Stimulated activated naive CD8-positive, alpha-beta T cell treated with anti-CD3 and anti-CD28 coated beads, Interleukin-15, amount 100 ng/mL, for 72 hours (primary cell): Measurements from ENCODE around the gene RSPH1.

Experiments used
- ATAC-seq: fragments of 150-1000 bp; cut with Tn5 transposase; 2 replicates; pipeline ENCODE4 v1.10.0; 2021; ENCODE audit warnings: mild to moderate bottlenecking, moderate library complexity
- DNase-seq, 2 donors: peaks; one replicate each; pipeline ENCODE4 v3.0.0; 2021 to 2022
- H3K27ac Mint-ChIP-seq, 2 donors: one replicate each; pipeline ENCODE4 v1.8.0; 2022; ENCODE audit warnings: mild to moderate bottlenecking in 2 of 2, mixed read lengths in 2 of 2, moderate library complexity in 2 of 2
- H3K27me3 Mint-ChIP-seq: one replicate; pipeline ENCODE4 v1.8.0; 2022; ENCODE audit warnings: mixed read lengths
- H3K4me1 Mint-ChIP-seq: one replicate; pipeline ENCODE4 v1.8.0; 2022; ENCODE audit warnings: mild to moderate bottlenecking, mixed read lengths
- H3K4me3 Mint-ChIP-seq, 2 donors: one replicate each; pipeline ENCODE4 v1.8.0; 2022; ENCODE audit warnings: mild to moderate bottlenecking in 2 of 2, mixed read lengths in 2 of 2, moderate library complexity in 1 of 2
- H3K9me3 Mint-ChIP-seq, 2 donors: one replicate each; pipeline ENCODE4 v1.8.0; 2022; ENCODE audit warnings: mixed read lengths in 2 of 2

RSPH1 gene

GRCh38 chr21:42489006-42489563, 6.9 kb downstream of the RSPH1 start:
- H3K27me3 Mint-ChIP-seq: peaks cover 32% of the 10 kb centered on the region
- peaks cover 6 to 15% of the 10 kb centered on the region in 2 donors for H3K9me3 Mint-ChIP-seq
- no peak for ATAC-seq
- H3K27ac Mint-ChIP-seq: no peak overlapping the region
- no peak overlapping the region for H3K4me3 Mint-ChIP-seq
- peaks cover 6% of the 10 kb centered on the region for H3K4me1 Mint-ChIP-seq
- DNase-seq: no peak

- no peak for DNase-seq
- H3K27me3 Mint-ChIP-seq: peaks cover 32% of the 10 kb centered on the region
- no peak overlapping the region for H3K27ac Mint-ChIP-seq
- peaks cover 6% of the 10 kb centered on the region for H3K4me1 Mint-ChIP-seq
- no peak overlapping the region for H3K4me3 Mint-ChIP-seq
- no peak for ATAC-seq
- H3K9me3 Mint-ChIP-seq: peaks cover 6 to 15% of the 10 kb centered on the region in 2 donors
These were observed 9.5 kb downstream of the RSPH1 start for GRCh38 chr21:42486531-42486930.

- Mint-ChIP-seq H3K27ac (no peak overlapping the region), H3K4me1 (peaks cover 6% of the 10 kb centered on the region), H3K4me3 (no peak overlapping the region), H3K27me3 (peaks cover 32% of the 10 kb centered on the region), H3K9me3 (peaks cover 6 to 15% of the 10 kb centered on the region in 2 donors)
- no peak for ATAC-seq
- no peak for DNase-seq
These were observed 10.0 kb downstream of the RSPH1 start for GRCh38 chr21:42486072-42486471.

- Mint-ChIP-seq H3K4me3 (no peak overlapping the region), H3K9me3 (peaks cover 6 to 12% of the 10 kb centered on the region in 2 donors), H3K27ac (no peak overlapping the region), H3K4me1 (peaks cover 6% of the 10 kb centered on the region), H3K27me3 (peaks cover 30% of the 10 kb centered on the region)
- ATAC-seq (no peak), DNase-seq (no peak)
These were observed 11.1 kb downstream of the RSPH1 start for GRCh38 chr21:42484966-42485365.

GRCh38 chr21:42481169-42481568, 14.9 kb downstream of the RSPH1 start:
- Mint-ChIP-seq H3K4me3 (no peak overlapping the region), H3K4me1 (no peaks in the 10 kb centered on the region), H3K27ac (no peak overlapping the region), H3K9me3 (no peaks in the 10 kb centered on the region), H3K27me3 (peaks cover 7% of the 10 kb centered on the region)
- ATAC-seq (no peak), DNase-seq (no peak)

GRCh38 chr21:42480736-42481135, 15.3 kb downstream of the RSPH1 start:
- ATAC-seq (no peak), DNase-seq (peak in 1 of 2 donors; percentile 2)
- Mint-ChIP-seq H3K9me3 (no peaks in the 10 kb centered on the region), H3K27me3 (peaks cover 3% of the 10 kb centered on the region), H3K4me3 (no peak overlapping the region), H3K4me1 (no peaks in the 10 kb centered on the region), H3K27ac (no peak overlapping the region)

- H3K27ac Mint-ChIP-seq: no peak overlapping the region
- H3K27me3 Mint-ChIP-seq: no peaks in the 10 kb centered on the region
- peak in 1 of 2 donors; percentile 2 for DNase-seq
- H3K4me1 Mint-ChIP-seq: no peaks in the 10 kb centered on the region
- ATAC-seq: no peak
- no peak overlapping the region for H3K4me3 Mint-ChIP-seq
- no peaks in the 10 kb centered on the region for H3K9me3 Mint-ChIP-seq
These were observed 16.4 kb downstream of the RSPH1 start for GRCh38 chr21:42479582-42479981.

GRCh38 chr21:42478504-42478903, 17.5 kb downstream of the RSPH1 start:
- DNase-seq: no peak
- no peaks in the 10 kb centered on the region for H3K9me3 Mint-ChIP-seq
- no peak overlapping the region for H3K4me3 Mint-ChIP-seq
- no peak for ATAC-seq
- H3K27me3 Mint-ChIP-seq: no peaks in the 10 kb centered on the region
- H3K27ac Mint-ChIP-seq: no peak overlapping the region
- H3K4me1 Mint-ChIP-seq: peaks cover 7% of the 10 kb centered on the region

GRCh38 chr21:42476388-42477331, 19.4 kb downstream of the RSPH1 start:
- ATAC-seq: peak; percentile 90
- H3K27ac Mint-ChIP-seq: peak overlapping the region in 1 of 2 donors; percentile 90
- peaks cover 7% of the 10 kb centered on the region for H3K4me1 Mint-ChIP-seq
- peak in 1 of 2 donors; percentile 6 for DNase-seq
- H3K9me3 Mint-ChIP-seq: no peaks in the 10 kb centered on the region
- no peaks in the 10 kb centered on the region for H3K27me3 Mint-ChIP-seq
- H3K4me3 Mint-ChIP-seq: no peak overlapping the region

GRCh38 chr21:42475526-42476387, 20.3 kb downstream of the RSPH1 start:
- Mint-ChIP-seq H3K4me1 (peaks cover 7% of the 10 kb centered on the region), H3K9me3 (no peaks in the 10 kb centered on the region), H3K27ac (no peak overlapping the region), H3K4me3 (no peak overlapping the region), H3K27me3 (no peaks in the 10 kb centered on the region)
- peak in 1 of 2 donors; percentile 4 for DNase-seq
- no peak for ATAC-seq

GRCh38 chr21:42475036-42475435, 21.0 kb downstream of the RSPH1 start:
- H3K27me3 Mint-ChIP-seq: no peaks in the 10 kb centered on the region
- DNase-seq (peak in 1 of 2 donors; percentile 2), ATAC-seq (no peak)
- peaks cover 7% of the 10 kb centered on the region for H3K4me1 Mint-ChIP-seq
- H3K9me3 Mint-ChIP-seq: no peaks in the 10 kb centered on the region
- H3K4me3 Mint-ChIP-seq: no peak overlapping the region
- H3K27ac Mint-ChIP-seq: no peak overlapping the region

GRCh38 chr21:42474043-42474831, 21.8 kb downstream of the RSPH1 start:
- no peaks in the 10 kb centered on the region for H3K9me3 Mint-ChIP-seq
- ATAC-seq (no peak), DNase-seq (peak in 1 of 2 donors; percentile 5)
- H3K4me1 Mint-ChIP-seq: peaks cover 7% of the 10 kb centered on the region
- peak overlapping the region; percentile 88 to 95 for H3K27ac Mint-ChIP-seq
- no peak overlapping the region for H3K4me3 Mint-ChIP-seq
- no peaks in the 10 kb centered on the region for H3K27me3 Mint-ChIP-seq

GRCh38 chr21:42473498-42474042, 22.5 kb downstream of the RSPH1 start:
- Mint-ChIP-seq H3K27me3 (no peaks in the 10 kb centered on the region), H3K9me3 (no peaks in the 10 kb centered on the region), H3K27ac (peak overlapping the region in 1 of 2 donors; percentile 74), H3K4me3 (no peak overlapping the region), H3K4me1 (peaks cover 7% of the 10 kb centered on the region)
- no peak for ATAC-seq
- DNase-seq: peak in 1 of 2 donors; percentile 7

GRCh38 chr21:42472521-42472920, 23.5 kb downstream of the RSPH1 start:
- ATAC-seq (no peak), DNase-seq (peak in 1 of 2 donors; percentile 0)
- Mint-ChIP-seq H3K27ac (no peak overlapping the region), H3K27me3 (peaks cover 4% of the 10 kb centered on the region), H3K9me3 (no peaks in the 10 kb centered on the region), H3K4me1 (peaks cover 10% of the 10 kb centered on the region), H3K4me3 (no peak overlapping the region)
